GM12878 (cell line): Measurements from ENCODE around the gene DENND1C.

Experiments used
- FOXK2 ChIP-seq: fragments of 450-650 bp; IDR thresholded peaks from 2 replicates; pipeline ENCODE4 v1.6.1; 2017; ENCODE audit warnings: mild to moderate bottlenecking, moderate library complexity
- FOXM1 ChIP-seq: IDR thresholded peaks from 2 replicates; pipeline ENCODE4 v1.6.1; 2012; ENCODE audit warnings: low read depth, mild to moderate bottlenecking, inconsistent platforms, low read length, moderate library complexity
- IRF4 ChIP-seq: IDR thresholded peaks from 2 replicates; pipeline ENCODE4 v1.6.1; 2011; ENCODE audit warnings: low read depth, low read length
- POLR2A ChIP-seq: IDR thresholded peaks from 2 replicates; pipeline ENCODE4 v1.6.1; 2011; ENCODE audit warnings: low read depth, mild to moderate bottlenecking, low read length
- POLR2AphosphoS2 ChIP-seq: IDR thresholded peaks from 2 replicates; pipeline ENCODE4 v1.6.1; 2011; ENCODE audit warnings: low read depth, mild to moderate bottlenecking, low read length, improper control_type of control experiment, moderate library complexity
- TARDBP ChIP-seq: IDR thresholded peaks from 2 replicates; pipeline ENCODE4 v1.6.1; 2016; ENCODE audit warnings: borderline replicate concordance
- YY1 ChIP-seq: IDR thresholded peaks from 2 replicates; pipeline ENCODE4 v1.6.1; 2011; ENCODE audit warnings: low read depth, mild to moderate bottlenecking, low read length
- TF ChIP-seq, protein P1 (sequence below), 3 experiments: IDR thresholded peaks in 2 of 3; conservative IDR thresholded peaks in 1 of 3; 2 replicates each; pipeline ENCODE4 v1.5.1; 2011; ENCODE audit warnings: low read depth in 3 of 3, low read length in 3 of 3, mild to moderate bottlenecking in 3 of 3, control low read depth in 2 of 3, moderate library complexity in 2 of 3, inconsistent platforms in 1 of 3, mixed read lengths in 1 of 3; ENCODE audit not compliant: control insufficient read depth in 2 of 3, insufficient read depth in 1 of 3; ENCODE audit errors: extremely low read depth in 1 of 3

DNA sequence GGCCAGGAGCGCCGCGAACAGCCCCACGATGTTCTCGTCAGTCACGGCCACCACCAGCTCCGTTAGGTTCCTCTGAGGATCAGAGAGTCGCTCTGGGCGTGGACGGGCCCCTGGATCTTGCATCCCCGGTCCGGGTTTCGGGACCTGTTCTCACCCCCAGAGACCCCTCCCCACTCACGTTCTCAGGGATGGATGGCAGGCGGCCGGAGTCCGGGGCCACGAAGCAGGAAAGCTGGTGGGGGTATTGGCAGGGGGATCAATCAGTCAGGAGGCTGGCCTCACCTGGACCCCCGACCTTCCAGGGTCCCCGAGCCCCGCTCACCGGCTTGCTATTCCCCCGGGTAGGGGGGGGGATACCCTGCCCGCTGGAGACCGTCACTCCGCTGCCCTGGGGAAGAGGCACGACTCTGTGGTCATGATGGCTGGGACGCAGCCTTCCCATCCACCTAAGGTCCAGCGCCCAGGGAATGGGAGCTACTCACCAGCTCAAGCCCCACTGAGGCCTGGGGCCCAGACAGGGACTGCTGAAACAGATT is 4.6 kb downstream of the DENND1C start:
- TF ChIP-seq FOXM1 = no peak
- no peak for TF ChIP-seq TARDBP
- no peak for TF ChIP-seq IRF4
- TF ChIP-seq POLR2A = no peak
- no peak for TF ChIP-seq YY1
- no peak for TF ChIP-seq POLR2AphosphoS2
- TF ChIP-seq FOXK2 = no peak
- TF ChIP-seq, protein P1, sequence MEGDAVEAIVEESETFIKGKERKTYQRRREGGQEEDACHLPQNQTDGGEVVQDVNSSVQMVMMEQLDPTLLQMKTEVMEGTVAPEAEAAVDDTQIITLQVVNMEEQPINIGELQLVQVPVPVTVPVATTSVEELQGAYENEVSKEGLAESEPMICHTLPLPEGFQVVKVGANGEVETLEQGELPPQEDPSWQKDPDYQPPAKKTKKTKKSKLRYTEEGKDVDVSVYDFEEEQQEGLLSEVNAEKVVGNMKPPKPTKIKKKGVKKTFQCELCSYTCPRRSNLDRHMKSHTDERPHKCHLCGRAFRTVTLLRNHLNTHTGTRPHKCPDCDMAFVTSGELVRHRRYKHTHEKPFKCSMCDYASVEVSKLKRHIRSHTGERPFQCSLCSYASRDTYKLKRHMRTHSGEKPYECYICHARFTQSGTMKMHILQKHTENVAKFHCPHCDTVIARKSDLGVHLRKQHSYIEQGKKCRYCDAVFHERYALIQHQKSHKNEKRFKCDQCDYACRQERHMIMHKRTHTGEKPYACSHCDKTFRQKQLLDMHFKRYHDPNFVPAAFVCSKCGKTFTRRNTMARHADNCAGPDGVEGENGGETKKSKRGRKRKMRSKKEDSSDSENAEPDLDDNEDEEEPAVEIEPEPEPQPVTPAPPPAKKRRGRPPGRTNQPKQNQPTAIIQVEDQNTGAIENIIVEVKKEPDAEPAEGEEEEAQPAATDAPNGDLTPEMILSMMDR (IDR thresholded peaks at IDR 0.05 in 2 of 3, conservative IDR thresholded peaks at IDR 0.05 in 1 of 3; ENCODE audit: control insufficient read depth in 2 of 3, extremely low read depth in 1 of 3, insufficient read depth in 1 of 3, low read depth in 3 of 3, low read length in 3 of 3) = no peak
